Liver (tissue), 9 donors: ENCODE measurements around the gene IFNW1. TPM values are rescaled to one million over a fixed set of nuclear protein-coding genes. Genes with fewer than 3 reads are reported as not detected.

ENCODE experiments used
- DNase-seq: peaks from one replicate; pipeline ENCODE4 v3.0.0-alpha.2; 2017; ENCODE audit warnings: low spot score
- H3K27ac ChIP-seq, 2 donors: one replicate each; pipeline ENCODE4 v1.7.0; 2013; ENCODE audit warnings: inconsistent platforms in 2 of 2, low read length in 2 of 2, control low read depth in 1 of 2, low read depth in 1 of 2, mild to moderate bottlenecking in 1 of 2
- H3K27me3 ChIP-seq, 4 donors: one replicate each; pipeline versions ENCODE4 v1.6.1 to v1.7.0; 2013; ENCODE audit warnings: low read length in 3 of 4, inconsistent platforms in 1 of 4, mild to moderate bottlenecking in 1 of 4, moderate library complexity in 1 of 4; ENCODE audit not compliant: control insufficient read depth in 4 of 4, insufficient read depth in 4 of 4
- H3K36me3 ChIP-seq, 4 donors: one replicate each; pipeline versions ENCODE4 v1.6.1 to v1.7.0; 2013; ENCODE audit warnings: low read length in 3 of 4, mild to moderate bottlenecking in 3 of 4, low read depth in 1 of 4, moderate library complexity in 1 of 4; ENCODE audit not compliant: control insufficient read depth in 4 of 4, insufficient read depth in 3 of 4
- H3K4me1 ChIP-seq, 4 donors: one replicate each; pipeline versions ENCODE4 v1.6.1 to v1.7.0; 2013; ENCODE audit warnings: low read length in 3 of 4, mild to moderate bottlenecking in 3 of 4, moderate library complexity in 1 of 4; ENCODE audit not compliant: control insufficient read depth in 4 of 4, insufficient read depth in 4 of 4
- H3K4me3 ChIP-seq, 3 donors: one replicate each; pipeline versions ENCODE4 v1.6.1 to v1.7.0; 2013; ENCODE audit warnings: low read length in 3 of 3, control low read depth in 1 of 3, low read depth in 1 of 3, mild to moderate bottlenecking in 1 of 3
- H3K9ac ChIP-seq, 2 donors: one replicate each; pipeline ENCODE4 v1.7.0; 2013; ENCODE audit warnings: low read length in 2 of 2, mild to moderate bottlenecking in 2 of 2, moderate library complexity in 2 of 2, control low read depth in 1 of 2, low read depth in 1 of 2
- H3K9me3 ChIP-seq, 4 donors: one replicate each; pipeline versions ENCODE4 v1.6.1 to v1.7.0; 2013; ENCODE audit warnings: low read length in 3 of 4; ENCODE audit not compliant: control insufficient read depth in 4 of 4
- ATF3 ChIP-seq: IDR thresholded peaks from 2 replicates; pipeline ENCODE4 v1.6.1; 2016; ENCODE audit warnings: antibody characterized with exemption
- CTCF ChIP-seq: fragments of 150-350 bp; IDR thresholded peaks from 2 replicates; pipeline ENCODE4 v1.5.1; 2017; ENCODE audit warnings: improper control_type of control experiment, low read depth, low read length; ENCODE audit not compliant: missing input control
- EGR1 ChIP-seq, 2 donors: IDR thresholded peaks; 2 replicates each; pipeline ENCODE4 v1.6.1; 2016 to 2018; ENCODE audit warnings: antibody characterized with exemption in 2 of 2, low read depth in 2 of 2
- FOXA1 ChIP-seq: IDR thresholded peaks from 2 replicates; pipeline ENCODE4 v1.6.1; 2016; ENCODE audit warnings: antibody characterized with exemption
- FOXA2 ChIP-seq: IDR thresholded peaks from 2 replicates; pipeline ENCODE4 v1.6.1; 2016; ENCODE audit warnings: antibody characterized with exemption
- GABPA ChIP-seq, 2 donors: IDR thresholded peaks in 1 of 2; conservative IDR thresholded peaks in 1 of 2; 2 replicates each; pipeline ENCODE4 v1.6.1; 2016; ENCODE audit warnings: antibody characterized with exemption in 2 of 2, mild to moderate bottlenecking in 1 of 2, moderate library complexity in 1 of 2
- HNF4A ChIP-seq, 2 donors: conservative IDR thresholded peaks; 2 replicates each; pipeline ENCODE4 v1.6.1; 2016; ENCODE audit warnings: antibody characterized with exemption in 2 of 2, mild to moderate bottlenecking in 2 of 2
- JUND ChIP-seq, 2 donors: IDR thresholded peaks; 2 replicates each; pipeline ENCODE4 v1.6.1; 2016; ENCODE audit warnings: antibody characterized with exemption in 2 of 2
- MAX ChIP-seq: IDR thresholded peaks from 2 replicates; pipeline ENCODE4 v1.6.1; 2016; ENCODE audit warnings: antibody characterized with exemption
- NR2F2 ChIP-seq: IDR thresholded peaks from 2 replicates; pipeline ENCODE4 v1.6.1; 2016; ENCODE audit warnings: antibody characterized with exemption
- RAD21 ChIP-seq, 2 donors: IDR thresholded peaks; 2 replicates each; pipeline ENCODE4 v1.6.1; 2016; ENCODE audit warnings: antibody characterized with exemption in 2 of 2, mild to moderate bottlenecking in 2 of 2
- REST ChIP-seq: IDR thresholded peaks from 2 replicates; pipeline ENCODE4 v1.6.1; 2016; ENCODE audit warnings: antibody characterized with exemption, mild to moderate bottlenecking
- RXRA ChIP-seq, 2 donors: IDR thresholded peaks; 2 replicates each; pipeline ENCODE4 v1.6.1; 2017 to 2018; ENCODE audit warnings: antibody characterized with exemption in 2 of 2, mild to moderate bottlenecking in 1 of 2
- SP1 ChIP-seq: IDR thresholded peaks from 2 replicates; pipeline ENCODE4 v1.6.1; 2018; ENCODE audit warnings: antibody characterized with exemption, mild to moderate bottlenecking
- TAF1 ChIP-seq: conservative IDR thresholded peaks from 2 replicates; pipeline ENCODE4 v1.6.1; 2016; ENCODE audit warnings: antibody characterized with exemption, mild to moderate bottlenecking
- YY1 ChIP-seq: IDR thresholded peaks from 2 replicates; pipeline ENCODE4 v1.6.1; 2016; ENCODE audit warnings: antibody characterized with exemption, mild to moderate bottlenecking
- WGBS: extraction: QIAGEN DNeasy Blood & Tissue Kit; methylation state at CpG from one replicate; pipeline ENCODE4 v1.1.7; 2013; 5-methylcytosine and 5-hydroxymethylcytosine counted together
- polyA plus RNA-seq, 2 donors: library from polyadenylated mRNA; stranded (reverse) in 1 of 2; unstranded in 1 of 2; fragments of 200-250 nt in 1 of 2; fragments of >200 nt in 1 of 2; fragmentation: Nextera tagmentation in 1 of 2; extraction: Ambion mirVana in 1 of 2; gene quantifications; one replicate each; pipeline versions ENCODE4 v1.2.1 to v1.2.3, GENCODE V29; 2013 to 2015
- total RNA-seq, 2 donors: library from RNA; depleted of rRNA; stranded (reverse); fragments of >200 nt; gene quantifications; one replicate each; pipeline ENCODE4 v1.2.3, GENCODE V29; 2014
- TF ChIP-seq, protein P1 (sequence below): IDR thresholded peaks from 2 replicates; pipeline ENCODE4 v1.6.1; 2016; ENCODE audit warnings: antibody characterized with exemption
- donor health status: healthy.
- donor health status: healthy.
- donor health status: healthy.
- donor health status: healthy.
- donor health status: healthy.

Gene IFNW1
- total and polyA plus RNA-seq, 4 donors: not detected

GRCh38 chr9:21114311-21114710, 27.3 kb downstream of the IFNW1 start:
- H3K9me3 ChIP-seq: no peaks in the 10 kb centered on the region
- H3K27ac ChIP-seq: no peak overlapping the region
- H3K9ac ChIP-seq: no peak overlapping the region
- no peaks in the 10 kb centered on the region for H3K4me1 ChIP-seq
- TF ChIP-seq YY1 (no peak), RXRA (IDR thresholded peaks at IDR 0.05) (no peak), GABPA (IDR thresholded peaks at IDR 0.05 in 1 of 2, conservative IDR thresholded peaks at IDR 0.05 in 1 of 2) (no peak)
- no peak overlapping the region for H3K4me3 ChIP-seq
- no peak for DNase-seq
- peaks cover 0 to 4% (median 0%) of the 10 kb centered on the region in 4 donors for H3K27me3 ChIP-seq
- 45% methylated on average over 2 of the region's 2 CpGs for WGBS
- no peaks in the 10 kb centered on the region for H3K36me3 ChIP-seq

DNA sequence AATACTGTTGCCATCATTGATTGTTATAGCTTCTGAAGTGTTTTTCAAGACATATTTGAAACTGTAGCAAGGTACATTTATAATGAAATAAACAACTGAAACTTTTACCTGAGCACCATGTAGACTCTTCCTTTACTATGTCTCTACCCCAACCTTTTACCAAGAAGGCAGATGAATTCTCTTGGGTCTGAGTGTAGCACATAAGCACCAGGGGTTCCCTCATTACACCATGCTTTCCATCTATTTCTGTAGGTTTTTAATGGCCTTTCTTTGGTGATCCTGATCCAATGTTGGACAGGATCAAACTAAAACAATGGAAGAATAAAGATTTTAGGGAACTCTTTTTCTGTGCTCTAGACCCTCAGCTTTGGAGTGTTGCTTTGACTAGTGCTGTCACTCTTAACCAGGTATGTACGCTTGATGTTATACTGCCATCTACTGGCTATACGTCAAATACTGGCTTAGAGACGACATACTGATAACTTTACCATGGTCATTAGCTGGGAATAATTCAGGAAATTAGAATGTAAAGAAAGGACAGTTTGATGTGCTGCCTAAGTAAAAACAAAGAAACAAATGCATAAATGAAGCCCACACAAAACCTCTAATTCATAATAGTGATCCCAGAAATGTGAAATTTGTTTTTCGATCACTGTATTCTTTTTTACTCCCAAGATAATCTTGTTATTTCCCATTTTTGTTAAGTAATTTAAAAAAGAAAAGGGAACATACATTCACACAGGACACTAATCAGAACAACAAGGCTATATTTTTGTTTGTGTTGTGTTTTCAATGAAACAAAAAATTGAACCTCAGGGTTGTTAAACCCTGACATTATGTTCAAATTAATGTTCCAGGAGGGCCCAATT, 30.7 kb downstream of the IFNW1 start:
- Histone ChIP-seq H3K9me3 (no peaks in the 10 kb centered on the region), H3K27me3 (peaks cover 0 to 8% (median 0%) of the 10 kb centered on the region in 4 donors), H3K27ac (no peak overlapping the region), H3K9ac (no peak overlapping the region), H3K4me1 (no peaks in the 10 kb centered on the region), H3K4me3 (no peak overlapping the region), H3K36me3 (no peaks in the 10 kb centered on the region)
- 25% methylated on average over 4 of the region's 4 CpGs for WGBS
- no peak for DNase-seq
- TF ChIP-seq RAD21 (IDR thresholded peaks at IDR 0.05): peak; percentile 90 to 94
- TF ChIP-seq RXRA (IDR thresholded peaks at IDR 0.05): no peak
- no peak for TF ChIP-seq YY1
- TF ChIP-seq CTCF: peak; percentile 77
- TF ChIP-seq EGR1 (IDR thresholded peaks at IDR 0.05; ENCODE audit: low read depth in 2 of 2): no peak

GRCh38 chr9:21104787-21105186, 36.8 kb downstream of the IFNW1 start:
- 46% methylated on average over 1 of the region's 1 CpG for WGBS
- Histone ChIP-seq H3K27ac (no peak overlapping the region), H3K36me3 (no peaks in the 10 kb centered on the region), H3K9ac (no peak overlapping the region), H3K9me3 (no peaks in the 10 kb centered on the region), H3K27me3 (peaks cover 0 to 4% (median 0%) of the 10 kb centered on the region in 4 donors), H3K4me1 (no peaks in the 10 kb centered on the region), H3K4me3 (no peak overlapping the region)
- no peak for DNase-seq
- TF ChIP-seq GABPA (IDR thresholded peaks at IDR 0.05 in 1 of 2, conservative IDR thresholded peaks at IDR 0.05 in 1 of 2) (no peak), TAF1 (no peak), EGR1 (IDR thresholded peaks at IDR 0.05; ENCODE audit: low read depth in 2 of 2) (no peak), FOXA2 (no peak), RXRA (IDR thresholded peaks at IDR 0.05) (no peak), REST (no peak), NR2F2 (no peak), JUND (IDR thresholded peaks at IDR 0.05) (no peak), ATF3 (no peak), RAD21 (IDR thresholded peaks at IDR 0.05) (no peak), HNF4A (conservative IDR thresholded peaks at IDR 0.05) (no peak), MAX (no peak), FOXA1 (no peak), SP1 (no peak)
- TF ChIP-seq, protein P1, sequence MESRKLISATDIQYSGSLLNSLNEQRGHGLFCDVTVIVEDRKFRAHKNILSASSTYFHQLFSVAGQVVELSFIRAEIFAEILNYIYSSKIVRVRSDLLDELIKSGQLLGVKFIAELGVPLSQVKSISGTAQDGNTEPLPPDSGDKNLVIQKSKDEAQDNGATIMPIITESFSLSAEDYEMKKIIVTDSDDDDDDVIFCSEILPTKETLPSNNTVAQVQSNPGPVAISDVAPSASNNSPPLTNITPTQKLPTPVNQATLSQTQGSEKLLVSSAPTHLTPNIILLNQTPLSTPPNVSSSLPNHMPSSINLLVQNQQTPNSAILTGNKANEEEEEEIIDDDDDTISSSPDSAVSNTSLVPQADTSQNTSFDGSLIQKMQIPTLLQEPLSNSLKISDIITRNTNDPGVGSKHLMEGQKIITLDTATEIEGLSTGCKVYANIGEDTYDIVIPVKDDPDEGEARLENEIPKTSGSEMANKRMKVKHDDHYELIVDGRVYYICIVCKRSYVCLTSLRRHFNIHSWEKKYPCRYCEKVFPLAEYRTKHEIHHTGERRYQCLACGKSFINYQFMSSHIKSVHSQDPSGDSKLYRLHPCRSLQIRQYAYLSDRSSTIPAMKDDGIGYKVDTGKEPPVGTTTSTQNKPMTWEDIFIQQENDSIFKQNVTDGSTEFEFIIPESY: no peak
